ENCODE data around the gene RPL27A.
"Not testable (repeated sequence)": the region's sequence is repeated elsewhere in the genome, so short reads cannot be mapped to it uniquely, and the experiment has no call there.

RPL27A gene

GRCh38 chr11:8682303-8683114, at the start of gene RPL27A, which contains the start of gene TRIM66:
TSS of gene RPL27A (plus strand) at chr11:8682792. CDS start at chr11:8682814, 22 bp downstream.
TSS of gene TRIM66 (minus strand) at chr11:8682665. CDS start at chr11:8672274, 10,391 bp downstream.
- DNase-seq, result peak; percentile 94

DNA sequence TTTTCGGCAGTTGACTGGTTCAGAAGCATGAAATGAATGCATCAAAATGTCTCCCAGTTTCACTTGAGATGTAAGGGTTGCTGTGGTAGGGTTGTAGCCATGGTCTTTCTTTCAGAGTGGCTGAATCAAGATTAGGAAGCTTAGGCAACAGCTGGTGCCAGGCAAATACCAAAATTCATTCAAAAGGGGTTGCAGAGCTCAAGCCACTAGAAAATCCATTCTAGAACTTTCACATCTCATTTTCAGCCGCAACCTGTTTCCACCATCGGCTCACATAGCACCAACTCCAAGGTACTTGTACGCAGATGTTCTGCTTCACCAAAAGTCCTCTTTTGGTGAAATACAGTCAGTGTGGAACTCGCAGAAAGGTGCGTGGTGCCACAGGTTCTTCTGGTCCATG, 48.1 kb upstream of the RPL27A start:
- no peak for DNase-seq

DNA sequence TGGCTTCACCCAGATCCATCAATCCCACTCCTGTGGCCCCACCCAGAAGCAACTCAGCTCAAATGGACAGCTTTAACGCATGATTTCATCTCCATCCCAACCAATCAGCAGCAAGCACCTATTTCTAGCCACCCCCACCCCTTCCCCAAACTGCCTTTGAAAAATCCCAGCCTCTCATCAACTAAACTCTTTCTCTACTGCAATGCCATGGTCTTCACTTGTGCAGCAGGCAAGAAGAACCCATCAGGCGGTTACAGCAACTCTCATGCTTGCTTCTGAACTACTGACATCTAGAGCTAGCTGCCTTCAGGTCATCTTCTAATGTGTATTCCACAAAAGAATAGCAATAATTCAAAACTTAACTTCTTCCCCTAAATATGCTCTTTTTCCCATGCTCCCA, 46.5 kb upstream of the RPL27A start:
- DNase-seq, result no peak

DNA sequence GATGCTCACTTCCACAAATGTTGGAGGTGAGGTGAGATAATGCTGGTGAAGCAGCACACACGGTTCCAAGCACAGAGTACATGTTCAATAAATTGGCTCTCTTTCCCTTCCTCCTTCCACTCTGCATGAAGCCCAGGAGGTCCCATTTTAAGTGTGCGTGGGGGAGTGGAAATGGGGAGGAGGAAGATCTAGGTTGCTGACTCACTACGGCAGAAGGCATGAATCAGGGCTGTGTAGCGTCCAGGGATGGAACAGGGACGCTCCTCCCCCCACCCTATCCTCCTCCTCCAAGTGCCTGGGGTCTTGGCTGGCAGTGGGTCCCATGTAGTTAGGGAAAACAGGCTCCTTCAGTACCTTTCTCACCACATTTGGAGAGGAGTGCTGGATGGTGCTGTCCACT, 44.3 kb upstream of the RPL27A start:
- DNase-seq, result no peak

DNA sequence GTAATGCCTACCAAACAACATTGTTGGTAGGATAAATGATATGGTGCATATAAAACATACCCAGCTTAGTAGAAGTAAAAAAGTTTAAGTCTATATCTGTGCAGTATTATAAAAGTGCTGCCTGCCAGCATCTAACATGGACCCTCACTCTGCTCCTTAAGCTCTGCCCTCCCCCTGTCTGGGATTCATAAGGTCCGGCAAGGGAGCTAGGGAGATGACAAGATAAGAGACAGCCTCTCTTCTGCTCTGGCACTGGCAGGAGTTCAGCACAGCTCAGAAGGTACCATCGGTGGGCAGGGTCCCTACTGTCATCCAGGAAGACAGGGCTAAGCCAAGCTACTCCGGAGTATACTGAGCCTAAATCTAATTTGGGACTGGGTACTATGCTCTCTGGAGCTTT, 42.9 kb upstream of the RPL27A start:
- DNase-seq, result no peak

- DNase-seq, result no peak
Measured at GRCh38 chr11:8640267-8640906, 42.2 kb upstream of the RPL27A start.

DNA sequence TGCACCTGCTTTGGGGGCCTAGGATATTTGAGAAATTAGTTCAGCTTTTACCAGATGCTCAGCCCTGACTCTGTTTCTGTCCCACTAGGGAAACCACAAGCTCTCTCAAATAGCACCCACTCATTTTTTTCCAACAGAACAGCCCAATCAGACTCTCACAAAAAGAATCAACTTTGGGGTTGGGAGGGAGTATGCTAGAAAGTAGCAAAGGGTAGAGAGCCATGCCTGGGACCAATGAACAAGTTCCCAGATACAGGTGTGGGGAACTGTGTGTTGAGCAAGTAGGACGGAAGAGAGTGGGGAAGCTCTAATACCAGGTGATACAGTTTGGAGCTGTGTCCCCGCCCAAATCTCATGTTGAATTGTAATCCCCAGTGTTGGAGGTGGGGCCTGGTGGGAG, 41.3 kb upstream of the RPL27A start:
- DNase-seq, result no peak

- no peak for DNase-seq
Measured at GRCh38 chr11:8642196-8642841, 40.3 kb upstream of the RPL27A start.

DNA sequence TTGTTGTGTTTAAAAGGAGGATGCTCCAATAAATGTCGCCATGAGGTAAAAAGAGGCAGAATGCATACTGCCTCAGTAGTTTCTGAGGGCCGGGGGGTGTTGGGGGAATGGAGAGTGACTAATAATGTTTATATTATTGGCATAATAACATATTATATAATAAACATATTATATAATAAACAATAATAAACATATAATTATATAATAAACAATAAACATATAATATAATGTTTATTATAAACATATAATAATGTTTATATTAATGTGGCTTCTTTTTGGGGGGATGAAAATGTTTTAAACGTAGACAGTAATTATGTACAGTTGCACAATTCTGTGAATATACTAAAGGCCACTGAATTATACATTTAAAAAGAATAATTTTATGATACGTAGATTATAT, 35.7 kb upstream of the RPL27A start:
- DNase-seq, result no peak

DNA sequence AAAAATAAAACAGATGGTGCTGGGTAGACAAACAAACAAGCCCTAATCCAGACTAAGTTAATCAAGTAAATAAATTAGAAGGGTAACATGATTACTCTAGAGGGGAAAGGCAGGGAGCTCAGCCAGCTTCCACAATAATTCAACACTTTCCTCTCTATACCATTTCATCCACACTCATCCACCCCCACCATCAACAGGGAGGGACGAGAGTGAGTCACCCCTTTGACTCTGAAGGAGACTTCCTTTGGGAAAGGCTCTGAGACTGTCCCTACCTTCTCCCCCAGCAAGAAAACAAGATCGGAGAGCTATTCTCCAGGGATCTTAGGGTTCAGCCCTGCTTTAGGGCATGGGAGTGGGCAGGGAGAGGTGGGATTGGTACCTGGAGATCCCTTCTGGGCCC, 33.2 kb upstream of the RPL27A start:
- DNase-seq, result no peak

DNA sequence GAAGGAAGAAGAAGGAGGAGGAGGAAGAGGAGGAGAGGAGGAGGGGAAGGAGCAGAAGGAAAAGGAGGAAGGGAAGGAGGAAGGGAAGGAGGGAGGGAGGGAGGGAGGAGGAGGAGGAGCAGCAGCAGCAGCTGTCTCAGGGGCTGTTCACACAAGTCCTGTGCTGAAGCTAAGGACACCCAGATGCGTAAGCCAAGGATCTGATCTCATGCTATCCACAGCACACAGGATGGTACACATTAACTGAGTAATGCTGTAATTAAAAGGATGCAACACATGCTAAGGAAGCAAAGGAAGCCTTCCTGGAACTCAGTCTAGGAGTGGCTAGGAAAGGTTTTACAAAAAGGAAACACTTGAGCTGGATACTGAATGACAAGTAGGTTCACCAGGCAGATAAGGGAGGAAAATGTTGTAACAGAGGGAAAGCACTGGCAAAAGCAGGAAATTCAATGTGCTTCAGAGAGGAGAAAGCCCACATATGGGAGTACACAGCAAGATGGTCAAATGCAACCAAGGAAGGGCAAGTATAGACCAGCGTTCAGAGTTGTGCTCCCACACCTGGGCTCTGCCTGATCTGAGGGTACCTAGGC, 32.1 kb upstream of the RPL27A start:
- no peak for DNase-seq

DNA sequence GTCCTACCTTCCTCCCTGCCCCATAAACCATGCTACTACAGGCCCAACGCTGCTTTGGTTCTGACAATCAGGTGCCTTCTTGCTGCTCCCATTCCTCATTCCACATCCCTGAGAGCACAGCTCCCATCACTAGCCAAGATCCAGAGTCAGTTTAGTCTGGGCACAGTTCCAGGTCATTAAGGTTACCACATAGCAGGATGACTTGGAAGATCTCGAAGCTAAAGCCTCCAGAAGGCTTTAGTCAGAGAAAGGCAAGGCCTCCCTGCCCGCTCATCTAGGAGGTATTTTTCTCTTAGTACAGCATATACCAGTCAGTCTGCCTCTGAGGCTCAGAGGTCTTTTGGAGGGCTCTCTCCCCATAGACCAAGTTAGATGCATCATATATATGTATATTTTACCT, 30.5 kb upstream of the RPL27A start:
- DNase-seq, result no peak

DNA sequence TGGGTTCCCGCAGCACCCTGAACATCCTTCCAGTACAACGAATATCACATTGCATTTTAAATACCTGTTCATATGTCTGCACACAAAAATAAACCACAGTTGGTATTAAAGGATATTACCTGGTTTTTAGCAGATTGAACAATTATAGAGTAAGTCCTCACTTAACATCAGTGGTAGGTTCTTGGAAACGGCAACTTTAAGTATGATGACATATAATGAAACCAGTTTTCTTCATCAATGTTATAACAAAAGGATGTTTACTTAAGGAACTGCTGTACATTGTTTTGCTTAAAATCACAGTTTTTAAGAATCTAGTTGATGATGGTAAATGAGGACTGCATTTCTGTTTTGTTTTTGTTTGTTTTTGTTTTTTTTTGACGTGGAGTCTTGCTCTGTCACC, 28.1 kb upstream of the RPL27A start:
- DNase-seq, result no peak

- no peak for DNase-seq
Measured at GRCh38 chr11:8656291-8656690, 26.3 kb upstream of the RPL27A start.

GRCh38 chr11:8658321-8659057, 24.1 kb upstream of the RPL27A start:
- DNase-seq, result no peak

DNA sequence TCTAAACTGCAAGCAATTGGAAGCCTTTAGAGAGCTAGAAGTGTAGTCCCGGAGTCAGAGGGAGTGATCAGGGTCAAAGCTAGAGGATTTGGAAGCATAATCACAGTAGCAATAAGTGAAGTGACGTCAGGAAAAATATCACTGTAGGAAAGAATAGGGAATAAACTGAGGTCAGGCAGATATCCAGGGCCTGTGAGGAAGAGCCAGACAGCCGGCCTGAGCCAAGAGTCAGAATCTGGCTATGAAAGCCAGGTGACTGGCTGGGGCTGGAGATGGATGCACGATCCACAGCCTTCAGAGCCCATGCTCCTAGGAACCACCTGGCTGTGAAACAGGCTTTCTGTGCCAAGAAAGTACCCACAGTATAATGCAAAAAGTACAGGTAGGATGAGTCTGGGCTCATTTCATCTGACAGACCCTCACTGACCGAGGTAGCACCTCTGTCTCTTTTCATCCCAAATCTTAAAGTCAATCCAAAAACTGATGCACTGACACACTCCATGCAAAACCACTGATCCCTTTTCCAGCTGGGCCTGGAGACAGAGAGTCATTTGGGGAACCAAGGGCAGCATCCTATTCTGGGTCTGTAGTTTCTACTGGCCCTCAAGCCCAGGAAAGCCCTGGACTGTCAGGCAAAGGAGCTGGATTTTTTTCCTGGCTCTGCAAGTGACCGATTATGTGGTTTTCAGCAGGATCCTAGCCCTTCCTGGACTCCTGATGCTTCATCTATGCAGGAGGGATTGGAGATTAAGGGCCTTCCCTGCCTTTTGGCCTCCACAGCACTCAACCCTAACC, 21.4 kb upstream of the RPL27A start:
- DNase-seq, result no peak

DNA sequence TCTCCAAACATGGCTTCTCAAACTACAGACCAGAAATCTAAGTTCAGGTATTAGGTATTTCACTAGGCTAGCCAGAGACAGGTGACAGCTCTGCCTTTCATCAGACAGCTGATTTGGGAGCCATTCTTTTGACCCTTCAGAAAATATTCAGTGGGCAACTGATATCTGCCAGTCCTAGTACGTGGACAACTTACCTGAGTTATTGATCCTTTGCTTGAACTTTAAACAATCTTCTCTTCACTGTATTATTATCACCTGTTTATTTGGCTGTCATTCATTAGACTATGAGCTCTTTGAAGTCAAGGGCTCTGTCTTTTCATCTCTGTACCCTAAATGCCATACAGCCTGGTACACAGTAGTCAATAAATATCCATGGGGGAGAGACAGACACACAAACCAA, 17.4 kb upstream of the RPL27A start:
- DNase-seq, result no peak

GRCh38 chr11:8670081-8670480, 12.5 kb upstream of the RPL27A start:
- DNase-seq, result not testable (repeated sequence)

- no peak for DNase-seq
Measured at GRCh38 chr11:8671193-8671612, 11.4 kb upstream of the RPL27A start.

DNA sequence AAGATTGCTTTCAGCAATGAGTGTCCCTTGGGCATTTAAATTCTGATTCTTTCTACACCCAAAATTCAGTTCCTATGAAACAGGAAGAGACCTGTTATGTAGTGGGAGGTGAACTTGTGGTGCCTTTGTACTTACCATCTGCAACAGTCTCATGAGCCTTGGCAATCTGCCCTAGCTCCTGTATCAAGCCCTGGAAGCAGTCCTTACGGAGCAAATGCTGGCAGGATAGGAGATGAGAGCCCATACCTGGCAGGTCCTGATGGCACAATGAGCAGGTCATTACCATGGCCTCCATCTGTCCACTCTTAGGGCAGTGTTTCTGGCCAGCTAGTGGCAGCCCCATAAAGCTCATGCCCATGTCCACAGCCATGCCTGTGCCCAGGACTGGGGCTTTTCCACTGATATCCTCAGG, 10.9 kb upstream of the RPL27A start:
- DNase-seq, result no peak

GRCh38 chr11:8672346-8672745, 10.2 kb upstream of the RPL27A start:
- DNase-seq, result no peak

- DNase-seq, result no peak
Measured at GRCh38 chr11:8674859-8675258, 7.7 kb upstream of the RPL27A start.
